Adrenal gland (tissue), 5 donors: ENCODE measurements around the gene KIAA1328.

Experiments used
- CTCF ChIP-seq, 6 experiments: fragments of 450-650 bp in 4 of 6; fragments of 200-600 bp in 2 of 6; sonication (generic) in 1 of 6; IDR thresholded peaks; 1 replicate in 5 of 6; 2 replicates in 1 of 6; pipeline versions ENCODE4 v1.5.1 to v1.8.0; 2016 to 2021; ENCODE audit warnings: antibody characterized with exemption in 6 of 6, mild to moderate bottlenecking in 2 of 6, moderate library complexity in 1 of 6
- POLR2A ChIP-seq, 2 donors: fragments of 450-650 bp; IDR thresholded peaks; one replicate each; pipeline ENCODE4 v1.6.1; 2017; ENCODE audit warnings: antibody characterized with exemption in 2 of 2, mild to moderate bottlenecking in 2 of 2, moderate library complexity in 1 of 2
- donor health status: DM: no; HTN: no; CAD: no.

GRCh38 chr18:37251679-37252078 lies 422.8 kb downstream of the KIAA1328 start:
- TF ChIP-seq POLR2A (IDR thresholded peaks at IDR 0.05), result no peak
- no peak for TF ChIP-seq CTCF (IDR thresholded peaks at IDR 0.05)
